NCI-H146 treated with DMSO at 0.1 percent for 48 hours (cell line): Measurements from ENCODE around the gene TENM3.
"Not testable (repeated sequence)": the region's sequence is repeated elsewhere in the genome, so short reads cannot be mapped to it uniquely, and the experiment has no call there.

Experiments
- DNase-seq: peaks from one replicate; lab custom pipeline; 2025; ENCODE audit not compliant: unreplicated experiment; lab: John Stamatoyannopoulos, UW

The TENM3 gene

GRCh38 chr4:182243204-182243603 is at the start of gene TENM3:
Gene TENM3 (plus strand): TSS chr4:182243402. CDS start chr4:182324021, 80,619 bp downstream.
- not testable (repeated sequence) for DNase-seq

GRCh38 chr4:182194091-182194824 is 48.9 kb upstream of the TENM3 start:
- DNase-seq: no peak

GRCh38 chr4:182197611-182198010 is 45.6 kb upstream of the TENM3 start:
- DNase-seq: no peak

GRCh38 chr4:182201871-182202270 is 41.3 kb upstream of the TENM3 start:
- DNase-seq: no peak

- no peak for DNase-seq
Measured at GRCh38 chr4:182202650-182203049, 40.6 kb upstream of the TENM3 start.

DNA sequence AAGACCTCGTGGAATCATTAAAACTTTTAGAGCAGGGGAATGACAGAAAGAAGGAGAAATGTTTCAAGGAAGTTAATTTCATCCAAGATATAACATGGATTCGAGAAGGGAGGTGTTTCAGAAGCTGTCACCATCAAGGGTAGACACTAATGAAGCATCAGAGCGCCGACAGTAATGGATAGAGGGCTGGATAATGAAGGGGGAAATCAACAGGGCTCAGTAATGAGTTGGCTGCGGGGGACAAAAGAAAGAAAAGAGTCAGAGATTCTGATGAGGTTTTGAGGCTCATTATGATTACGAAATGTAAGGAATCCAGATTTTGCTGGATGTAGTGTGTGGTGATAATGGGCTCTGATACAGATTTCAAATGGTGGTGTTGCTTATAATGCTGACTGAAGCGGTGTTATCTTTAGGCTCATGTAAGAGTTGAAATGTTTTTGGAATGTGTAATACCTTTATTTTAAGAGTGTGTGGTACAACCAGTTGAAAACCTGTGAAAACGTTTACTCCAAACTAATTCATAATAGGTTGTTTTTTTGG is 39.3 kb upstream of the TENM3 start:
- DNase-seq: no peak

GRCh38 chr4:182205306-182205705 is 37.9 kb upstream of the TENM3 start:
- no peak for DNase-seq

DNA sequence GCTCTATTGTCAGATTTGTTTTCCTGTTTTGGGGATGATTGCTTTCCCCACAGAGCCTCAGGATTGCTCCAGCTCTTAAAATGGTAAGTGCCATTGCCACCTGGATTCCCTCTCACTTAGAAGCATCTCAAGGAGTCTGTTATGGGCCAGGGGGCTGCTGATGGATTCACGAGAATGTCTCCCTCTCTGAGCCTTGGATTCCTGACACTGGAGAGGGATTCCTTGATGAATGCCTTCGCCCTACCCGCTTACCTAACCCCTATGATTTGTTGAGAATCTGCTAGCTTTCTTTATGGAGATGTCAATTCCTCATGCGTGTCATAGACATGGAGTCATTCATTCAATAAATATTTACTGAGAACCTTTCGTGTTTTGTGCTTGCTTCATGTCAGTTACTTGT is 36.9 kb upstream of the TENM3 start:
- DNase-seq: no peak

- peak; percentile 47 for DNase-seq
Measured at GRCh38 chr4:182206916-182207315, 36.3 kb upstream of the TENM3 start.

DNA sequence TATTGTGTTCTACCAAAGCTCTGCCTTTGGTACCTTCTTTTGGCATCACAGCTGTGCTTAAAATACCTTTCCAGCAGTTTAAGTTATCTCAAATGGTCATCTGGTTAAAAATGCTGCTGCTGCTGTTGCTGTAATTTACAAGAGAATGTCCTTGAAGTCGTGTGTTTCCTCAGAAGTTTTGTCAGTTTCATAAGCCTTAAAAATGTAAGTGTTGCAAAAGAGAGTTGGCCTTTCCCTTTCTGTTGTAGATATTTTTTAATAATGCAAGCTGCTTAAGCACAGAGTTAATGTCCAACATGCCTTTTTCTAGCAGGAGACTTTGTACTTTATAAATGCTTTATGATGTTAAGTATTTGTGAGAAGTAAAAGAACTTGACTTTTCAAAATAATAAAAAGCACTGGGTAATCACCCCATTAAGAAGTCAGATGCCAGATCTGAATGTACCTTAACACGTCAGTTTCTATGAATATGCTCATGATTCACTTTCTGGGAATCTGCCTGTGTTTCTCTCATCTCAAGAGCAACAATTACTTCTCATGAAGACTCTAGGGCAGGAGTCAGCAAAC is 35.3 kb upstream of the TENM3 start:
- no peak for DNase-seq

- no peak for DNase-seq
Measured at GRCh38 chr4:182208526-182209050, 34.6 kb upstream of the TENM3 start.

GRCh38 chr4:182212211-182212761 is 30.9 kb upstream of the TENM3 start:
- no peak for DNase-seq

- DNase-seq: no peak
Measured at GRCh38 chr4:182213004-182213403, 30.2 kb upstream of the TENM3 start.

- no peak for DNase-seq
Measured at GRCh38 chr4:182215148-182215547, 28.1 kb upstream of the TENM3 start.

- no peak for DNase-seq
Measured at GRCh38 chr4:182216005-182216404, 27.2 kb upstream of the TENM3 start.

DNA sequence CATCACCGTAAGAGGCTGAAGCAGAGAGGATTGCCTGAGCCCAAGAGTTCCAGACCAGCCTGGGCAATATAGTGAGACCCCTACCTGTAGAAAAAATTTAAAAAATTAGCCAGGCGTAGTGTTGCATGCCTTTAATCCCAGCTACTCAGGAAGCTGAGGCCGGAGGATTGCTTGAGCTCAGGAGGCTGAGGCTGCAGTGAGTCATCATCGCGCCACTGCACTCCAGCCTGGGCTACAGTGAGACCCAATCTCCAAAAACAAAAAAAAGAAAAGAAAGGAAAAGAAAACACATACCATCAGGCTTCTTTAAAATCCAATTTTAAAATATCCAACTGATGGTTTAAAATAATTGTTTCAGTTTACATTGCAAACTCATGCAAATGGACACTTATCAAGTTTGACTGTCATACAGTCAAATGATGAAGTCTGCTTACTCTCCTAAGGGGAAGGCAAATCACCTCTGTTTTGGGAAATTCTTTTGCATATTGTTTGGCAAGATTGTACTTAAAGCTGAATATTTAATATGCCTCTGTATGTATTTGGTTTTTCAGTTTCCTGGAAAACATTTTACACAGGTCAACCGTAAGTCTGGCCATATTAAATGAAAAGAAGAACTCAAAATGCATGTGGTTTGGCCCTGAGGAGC is 23.7 kb upstream of the TENM3 start:
- DNase-seq: no peak

DNA sequence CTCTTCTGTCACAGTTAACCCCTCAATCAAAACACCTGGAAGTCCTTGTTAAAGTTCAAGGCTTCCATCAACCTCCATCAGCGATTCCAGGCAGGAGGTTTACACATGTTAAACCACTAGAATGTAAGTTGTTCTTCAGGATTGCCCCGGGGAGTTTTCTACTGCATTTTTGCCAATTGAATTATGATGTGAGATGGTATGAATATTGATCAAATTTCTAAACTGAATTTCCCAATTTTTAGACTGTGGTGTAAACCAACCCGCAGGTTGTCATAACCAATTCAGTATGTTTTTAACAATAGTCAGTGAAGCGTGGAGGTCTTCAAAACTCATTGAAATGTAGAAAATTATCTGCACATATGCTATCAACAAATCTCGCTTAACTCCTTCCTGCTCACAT is 21.2 kb upstream of the TENM3 start:
- DNase-seq: no peak

DNA sequence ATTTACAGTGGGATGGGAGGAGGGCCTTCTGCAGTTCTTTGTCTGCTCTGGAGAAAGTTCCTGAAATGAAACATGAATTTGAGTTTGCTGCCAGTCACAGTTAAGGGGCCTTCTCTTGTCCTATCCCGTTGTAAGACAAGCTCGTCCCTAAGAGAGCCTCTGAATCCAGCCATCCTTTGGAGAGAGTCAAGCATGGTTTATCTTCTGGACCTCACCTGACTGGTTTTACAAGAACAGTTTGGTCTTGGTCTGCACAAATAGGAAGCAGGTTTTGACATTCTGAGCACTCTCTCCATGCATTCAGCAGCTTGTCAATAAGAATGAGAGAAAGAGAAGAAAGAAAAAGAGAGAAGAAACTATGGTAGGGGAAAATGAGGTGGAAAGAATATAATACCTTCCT is 20.4 kb upstream of the TENM3 start:
- DNase-seq: no peak

- no peak for DNase-seq
Measured at GRCh38 chr4:182223708-182224107, 19.5 kb upstream of the TENM3 start.

GRCh38 chr4:182224192-182224850 is 18.9 kb upstream of the TENM3 start:
- no peak for DNase-seq

- no peak for DNase-seq
Measured at GRCh38 chr4:182225257-182225852, 17.8 kb upstream of the TENM3 start.
